Femur (tissue), 1 donor: ENCODE results near the gene GFPT2.

Source experiments
- DNase-seq: peaks from one replicate; pipeline ENCODE4 v3.0.0-alpha.2; 2017

GFPT2 gene

GRCh38 chr5:180350711-180351465 is 2.2 kb downstream of the GFPT2 start:
- no peak for DNase-seq

- DNase-seq = no peak
Observed at GRCh38 chr5:180350296-180350695, 2.8 kb downstream of the GFPT2 start.

- DNase-seq = no peak
Observed at GRCh38 chr5:180349391-180349790, 3.7 kb downstream of the GFPT2 start.

DNA sequence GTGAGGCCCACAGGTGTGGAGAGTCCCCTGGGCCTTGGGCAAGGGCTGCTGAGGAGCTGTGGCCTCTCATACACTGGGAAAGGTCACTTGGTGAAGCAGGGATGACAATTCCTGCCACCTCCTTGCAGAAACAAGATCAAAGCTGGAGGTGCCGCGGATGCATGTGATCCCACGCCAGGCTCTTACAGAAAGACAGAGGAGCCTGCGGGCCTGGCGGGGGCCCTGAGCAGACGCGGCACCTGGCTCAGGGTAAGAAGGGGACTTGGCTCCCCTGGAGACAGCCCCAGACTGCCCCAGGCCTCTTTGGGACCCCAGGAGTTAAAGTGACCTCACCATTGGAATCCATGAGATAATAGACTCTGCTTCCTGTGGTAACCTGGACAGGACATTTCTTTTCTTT is 4.8 kb downstream of the GFPT2 start:
- DNase-seq = no peak

DNA sequence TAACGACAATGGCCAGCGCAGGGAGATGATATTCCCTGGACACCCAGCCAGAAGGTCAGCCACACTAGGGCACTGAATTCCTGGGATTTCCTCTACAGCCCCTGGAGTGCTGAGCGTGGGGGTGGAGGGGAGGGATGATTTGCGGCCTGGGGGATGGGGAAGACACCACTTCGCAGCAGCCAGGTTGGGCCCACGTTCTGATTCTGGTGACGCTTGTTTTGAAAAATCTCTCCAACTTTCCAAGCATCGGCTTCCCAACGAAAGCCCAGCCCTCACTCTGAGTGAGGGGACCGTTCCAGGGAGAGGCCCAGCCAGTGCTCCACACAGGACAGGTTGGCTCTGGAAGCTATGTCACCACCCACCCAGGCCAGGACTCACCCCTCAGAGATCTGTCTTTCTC is 5.4 kb downstream of the GFPT2 start:
- peak; percentile 34 for DNase-seq

- DNase-seq = no peak
Observed at GRCh38 chr5:180346358-180346757, 6.8 kb downstream of the GFPT2 start.

DNA sequence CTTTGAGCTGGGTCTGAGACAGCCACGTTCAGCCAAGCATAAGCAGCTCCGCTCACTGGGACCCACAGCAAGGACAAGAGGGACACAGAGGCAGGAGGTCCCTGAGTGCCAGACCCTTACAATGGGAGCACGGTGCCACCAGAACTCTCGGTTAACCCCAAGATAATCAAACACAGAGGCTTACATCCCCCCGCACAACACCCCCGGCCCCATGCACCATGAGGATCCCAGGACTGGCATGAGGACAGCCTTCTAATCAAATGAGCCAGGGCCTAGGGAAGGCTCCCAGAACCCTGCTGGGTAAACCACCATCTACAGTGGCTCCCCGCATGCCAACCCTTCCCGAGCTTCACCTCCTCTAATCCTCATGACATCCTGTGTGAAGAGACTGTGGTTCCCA is 7.4 kb downstream of the GFPT2 start:
- DNase-seq = no peak

- no peak for DNase-seq
Observed at GRCh38 chr5:180345186-180345585, 8.0 kb downstream of the GFPT2 start.

- DNase-seq = no peak
Observed at GRCh38 chr5:180344696-180344999, 8.5 kb downstream of the GFPT2 start.

- DNase-seq = peak; percentile 23
Observed at GRCh38 chr5:180343831-180344695, 9.1 kb downstream of the GFPT2 start.

DNA sequence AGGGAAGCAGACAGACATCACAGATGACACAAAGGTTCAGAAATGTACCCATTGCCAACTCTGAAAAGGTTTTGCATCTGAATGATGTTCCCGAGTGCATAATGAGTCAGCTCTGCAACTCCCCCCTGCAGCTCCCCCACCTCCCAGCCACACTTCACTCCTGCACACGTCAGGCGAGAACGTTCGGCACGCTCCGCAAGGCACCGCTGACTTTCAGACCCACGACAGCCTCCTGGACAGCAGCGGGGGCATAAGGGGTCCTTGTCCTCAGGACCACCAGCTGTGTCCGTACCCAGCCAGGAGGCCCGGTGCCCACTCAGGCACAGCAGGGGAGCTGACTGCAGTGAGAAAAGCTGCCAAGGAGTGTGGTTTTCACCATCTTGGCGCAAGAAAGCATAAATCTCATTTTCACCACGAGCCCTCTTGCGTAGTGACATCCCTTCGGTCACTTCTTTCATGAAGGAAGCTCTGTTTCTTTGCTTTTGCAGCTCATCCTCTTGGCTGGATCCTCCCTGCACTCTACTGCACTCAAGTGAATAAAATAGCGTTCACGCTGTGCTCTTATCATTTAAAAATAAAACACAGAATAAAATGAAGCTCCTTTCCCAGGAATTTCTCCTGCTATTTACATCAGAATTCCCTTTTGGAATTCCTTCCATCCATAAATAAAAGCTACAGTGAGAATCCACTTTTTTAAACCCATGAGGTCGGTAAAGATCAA is 9.9 kb downstream of the GFPT2 start:
- DNase-seq = peak; percentile 58

GRCh38 chr5:180341595-180341994 is 11.5 kb downstream of the GFPT2 start:
- no peak for DNase-seq

GRCh38 chr5:180340856-180341255 is 12.3 kb downstream of the GFPT2 start:
- DNase-seq = no peak

DNA sequence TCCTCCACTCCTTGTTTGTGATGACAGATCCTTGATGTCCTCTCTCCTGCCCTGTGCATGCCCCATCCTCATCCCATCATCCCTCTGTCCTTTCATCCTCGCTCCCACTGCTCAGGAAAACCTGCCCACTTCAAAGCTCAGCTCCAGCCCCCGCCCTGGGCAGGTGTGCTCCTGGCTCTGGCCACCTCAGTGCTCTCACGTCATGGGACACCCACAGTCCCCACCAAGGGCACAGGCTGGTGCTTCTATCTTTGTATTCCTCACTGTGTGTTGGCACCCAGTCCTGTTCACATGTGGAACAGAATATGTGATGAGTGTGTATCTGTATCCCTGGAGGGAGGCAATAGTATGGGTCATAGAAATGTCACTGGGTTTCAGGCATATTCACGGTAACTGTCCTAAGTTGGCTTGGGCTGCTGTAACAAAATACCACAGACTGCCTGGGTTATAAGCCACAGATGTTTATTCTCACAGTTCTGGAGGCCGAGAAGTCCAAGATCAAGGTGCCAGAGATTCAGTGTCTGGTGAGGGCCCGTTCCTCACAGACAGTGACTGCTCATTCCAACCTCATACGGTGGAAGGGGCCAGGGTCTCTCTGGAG is 13.5 kb downstream of the GFPT2 start:
- DNase-seq = no peak

DNA sequence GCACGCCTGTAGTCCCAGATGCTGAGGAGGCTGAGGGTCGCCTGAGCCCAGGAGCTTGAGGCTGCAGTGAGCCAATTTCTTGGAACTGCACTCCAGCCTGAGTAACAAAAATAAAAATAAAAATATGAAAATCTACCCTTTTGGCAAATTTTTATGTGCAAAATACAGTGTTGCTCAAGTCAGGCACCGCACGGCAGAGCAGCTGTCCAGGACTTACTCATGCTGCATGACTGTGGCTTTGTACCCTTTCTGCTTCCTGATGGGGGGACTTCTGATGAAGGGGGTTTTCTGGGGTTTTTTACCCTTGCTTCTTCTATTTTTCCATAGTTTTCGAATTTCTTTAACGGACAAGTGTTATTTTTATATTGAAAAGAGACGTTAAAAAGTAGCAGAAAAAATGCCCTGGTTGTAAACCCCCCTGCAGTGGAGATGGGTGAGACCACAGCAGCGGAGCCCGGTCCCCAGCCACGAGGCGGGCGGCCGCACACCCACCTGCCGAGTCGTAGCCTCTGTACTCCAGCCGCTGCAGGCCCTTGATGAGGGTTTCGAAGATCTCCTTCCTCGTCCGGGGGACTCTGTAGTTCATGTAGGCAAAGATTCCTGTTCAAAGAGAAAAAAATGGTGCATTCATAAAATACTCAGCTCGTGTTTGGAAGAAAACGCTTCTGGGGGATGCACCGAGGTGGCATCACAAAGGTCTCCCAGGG is 15.0 kb downstream of the GFPT2 start:
- no peak for DNase-seq

GRCh38 chr5:180336234-180337020 is 16.7 kb downstream of the GFPT2 start:
- no peak for DNase-seq

- no peak for DNase-seq
Observed at GRCh38 chr5:180335614-180336233, 17.4 kb downstream of the GFPT2 start.

DNA sequence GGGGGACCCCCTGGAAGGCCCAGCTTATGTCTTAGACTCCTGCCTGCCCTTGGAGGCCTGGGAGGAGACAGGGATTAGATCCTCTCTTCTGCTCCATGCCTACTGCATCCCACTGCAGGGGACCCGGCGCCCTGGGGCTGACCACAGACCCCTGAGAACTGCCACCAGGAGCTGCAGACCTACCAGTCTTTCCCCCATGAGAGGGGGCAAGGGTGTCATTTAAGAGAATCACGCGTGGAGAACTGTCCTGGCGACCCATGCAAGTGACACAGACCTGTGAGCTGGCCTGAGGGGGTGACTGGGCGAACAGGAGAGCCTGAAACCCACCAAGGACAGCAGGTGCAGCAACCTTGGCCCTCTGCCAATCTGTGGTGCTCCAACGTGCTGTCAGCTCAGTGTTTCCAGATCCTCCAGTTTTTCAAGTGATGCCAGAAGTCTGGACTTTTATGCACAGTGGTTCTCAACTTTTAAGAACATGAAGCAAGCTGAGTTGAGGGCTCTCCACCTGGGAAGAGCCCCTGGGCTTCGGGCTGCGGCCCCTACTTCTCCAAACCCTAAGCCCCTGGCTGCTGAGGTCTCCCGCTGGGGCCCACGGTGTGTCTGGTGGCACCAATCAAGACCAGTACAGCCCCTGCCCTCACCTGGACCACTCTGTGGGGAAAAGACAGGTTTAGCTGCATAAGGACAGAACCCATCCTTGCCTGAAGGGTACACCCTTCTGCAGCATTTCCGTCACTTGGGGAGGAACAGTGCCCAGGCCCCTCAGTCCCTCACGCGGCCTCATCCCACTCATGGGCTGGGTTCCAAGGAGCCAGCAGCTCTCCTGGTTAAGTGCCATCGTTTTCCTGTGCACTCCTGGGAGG is 18.2 kb downstream of the GFPT2 start:
- no peak for DNase-seq

DNA sequence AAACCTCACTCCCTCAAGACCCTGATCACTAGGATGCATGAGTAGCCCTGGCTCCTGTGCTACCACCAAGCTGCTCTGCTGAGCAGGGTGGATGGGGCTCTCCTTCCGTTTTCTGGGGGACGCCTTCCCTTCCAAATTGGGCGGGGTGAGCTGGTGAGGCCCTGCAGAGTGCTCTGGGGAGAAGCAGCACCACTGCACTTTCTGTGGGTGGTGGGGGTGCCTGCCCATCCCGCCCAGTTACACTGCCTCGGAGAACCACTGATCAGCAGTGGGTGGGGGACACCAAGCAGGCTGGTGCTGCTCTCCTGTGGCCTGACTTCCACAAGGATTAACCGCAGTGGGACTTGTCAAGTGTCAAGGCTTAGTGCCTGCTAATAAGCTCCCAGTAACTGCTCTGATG is 19.0 kb downstream of the GFPT2 start:
- DNase-seq = no peak

GRCh38 chr5:180333661-180334060 is 19.5 kb downstream of the GFPT2 start:
- DNase-seq = no peak
